Endothelial cell of umbilical vein (primary cell): ENCODE results near the gene ZBTB7C.

Experiments
- CTCF ChIP-seq, 2 donors: IDR thresholded peaks; 1 replicate in 1 of 2; 2 replicates in 1 of 2; pipeline ENCODE4 v1.5.1; 2011; ENCODE audit warnings: low read length in 2 of 2, mild to moderate bottlenecking in 2 of 2, moderate library complexity in 2 of 2, control low read depth in 1 of 2, inconsistent platforms in 1 of 2, low read depth in 1 of 2; ENCODE audit not compliant: insufficient read depth in 1 of 2; ENCODE audit errors: extremely low read depth in 1 of 2
- FOS ChIP-seq: IDR thresholded peaks from 2 replicates; pipeline ENCODE4 v1.6.1; 2011; ENCODE audit warnings: mild to moderate bottlenecking, low read length, moderate library complexity, borderline replicate concordance; ENCODE audit not compliant: insufficient read depth
- JUN ChIP-seq: IDR thresholded peaks from 2 replicates; pipeline ENCODE4 v1.6.1; 2011; ENCODE audit warnings: borderline replicate concordance, low read depth; ENCODE audit not compliant: insufficient read length, insufficient read depth
- MAX ChIP-seq: IDR thresholded peaks from 2 replicates; pipeline ENCODE4 v1.6.1; 2011; ENCODE audit not compliant: insufficient read depth, insufficient read length
- MYC ChIP-seq: IDR thresholded peaks from one replicate; pipeline ENCODE4 v1.6.1; 2011; ENCODE audit warnings: mild to moderate bottlenecking, low read depth, low read length
- POLR2A ChIP-seq: IDR thresholded peaks from 2 replicates; pipeline ENCODE4 v1.6.1; 2012; ENCODE audit warnings: low read depth, mild to moderate bottlenecking, control low read depth, low read length

DNA sequence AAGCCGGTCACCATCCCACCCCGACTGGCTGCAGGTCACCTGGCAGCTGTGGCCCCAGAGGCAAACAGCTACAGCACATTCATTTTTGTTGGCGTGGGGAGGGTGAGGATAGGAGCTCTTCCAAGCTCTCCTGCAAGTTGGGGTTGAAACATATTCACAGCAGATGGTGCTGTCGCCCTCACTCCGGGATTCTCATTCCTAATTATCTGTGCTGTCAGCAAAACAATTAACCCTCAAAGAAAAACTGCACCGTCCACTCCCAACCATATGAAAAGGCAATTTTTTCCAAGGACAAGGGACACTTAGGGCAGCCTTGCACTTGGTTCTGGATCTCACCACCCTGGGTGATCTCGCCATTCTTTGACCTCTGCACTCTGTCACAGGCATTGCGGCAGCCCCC, 68.6 kb downstream of the ZBTB7C start:
- TF ChIP-seq CTCF (IDR thresholded peaks at IDR 0.05; ENCODE audit: extremely low read depth in 1 of 2, insufficient read depth in 1 of 2, low read depth in 1 of 2, low read length in 2 of 2) (no peak), MYC (no peak), MAX (no peak), POLR2A (no peak), JUN (no peak), FOS (no peak)
